Astrocyte (in vitro differentiated cells and primary cell): ENCODE measurements around the gene EDN3. TPM values are rescaled to one million over a fixed set of nuclear protein-coding genes. Genes with fewer than 3 reads are reported as not detected.

Experiments used
- DNase-seq: peaks from one replicate; pipeline ENCODE4 v3.0.0-alpha.2; 2010; ENCODE audit warnings: low read depth
- FAIRE-seq: peaks from 2 replicates; lab custom pipeline; 2011; peaks lifted over from hg19 to GRCh38; lab: Jason Lieb, UNC
- H2AFZ ChIP-seq: 2 replicates; pipeline ENCODE4 v1.6.0; 2012; ENCODE audit warnings: low read depth, low read length, inconsistent platforms
- H3K27ac ChIP-seq: 2 replicates; pipeline ENCODE4 v1.5.1; 2011; ENCODE audit warnings: low read depth, low read length, inconsistent platforms
- H3K27me3 ChIP-seq: 2 replicates; pipeline ENCODE4 v1.6.0; 2011; ENCODE audit warnings: low read length, inconsistent platforms; ENCODE audit not compliant: insufficient read depth
- H3K36me3 ChIP-seq: 2 replicates; pipeline ENCODE4 v1.5.1; 2011; ENCODE audit warnings: low read length, inconsistent platforms; ENCODE audit not compliant: insufficient read depth
- H3K4me1 ChIP-seq: 2 replicates; pipeline ENCODE4 v1.5.1; 2011; ENCODE audit warnings: low read length, inconsistent platforms; ENCODE audit not compliant: insufficient read depth
- H3K4me2 ChIP-seq: 2 replicates; pipeline ENCODE4 v1.6.0; 2012; ENCODE audit warnings: low read length, inconsistent platforms
- H3K4me3 ChIP-seq: 2 replicates; pipeline ENCODE4 v1.5.1; 2011; ENCODE audit warnings: low read depth, mild to moderate bottlenecking, low read length, inconsistent platforms; ENCODE audit not compliant: insufficient read depth
- H3K79me2 ChIP-seq: 2 replicates; pipeline ENCODE4 v1.6.0; 2012; ENCODE audit warnings: mild to moderate bottlenecking, low read length, inconsistent platforms; ENCODE audit not compliant: insufficient read depth
- H3K9ac ChIP-seq: 2 replicates; pipeline ENCODE4 v1.6.0; 2012; ENCODE audit warnings: mild to moderate bottlenecking, low read length, inconsistent platforms
- H3K9me3 ChIP-seq: 2 replicates; pipeline ENCODE4 v1.5.1; 2012; ENCODE audit warnings: low read depth, mild to moderate bottlenecking, low read length, inconsistent platforms; ENCODE audit not compliant: insufficient read depth
- H4K20me1 ChIP-seq: 2 replicates; pipeline ENCODE4 v1.6.0; 2012; ENCODE audit warnings: low read length, inconsistent platforms; ENCODE audit not compliant: insufficient read depth
- H3K27ac Mint-ChIP-seq: one replicate; pipeline ENCODE4 v1.8.0; 2021; ENCODE audit warnings: mild to moderate bottlenecking, mixed read lengths; ENCODE audit not compliant: unreplicated experiment
- H3K27me3 Mint-ChIP-seq: one replicate; pipeline ENCODE4 v1.8.0; 2021; ENCODE audit warnings: low read depth, mixed read lengths; ENCODE audit not compliant: unreplicated experiment
- H3K36me3 Mint-ChIP-seq: one replicate; pipeline ENCODE4 v1.8.0; 2021; ENCODE audit warnings: low read depth, mixed read lengths; ENCODE audit not compliant: unreplicated experiment
- H3K4me1 Mint-ChIP-seq: one replicate; pipeline ENCODE4 v1.8.0; 2021; ENCODE audit warnings: low read depth, mixed read lengths; ENCODE audit not compliant: unreplicated experiment
- H3K4me3 Mint-ChIP-seq: one replicate; pipeline ENCODE4 v1.8.0; 2021; ENCODE audit warnings: mild to moderate bottlenecking, moderate library complexity, mixed read lengths; ENCODE audit not compliant: unreplicated experiment
- H3K9me3 Mint-ChIP-seq: one replicate; pipeline ENCODE4 v1.8.0; 2021; ENCODE audit warnings: mild to moderate bottlenecking, mixed read lengths; ENCODE audit not compliant: unreplicated experiment
- CTCF ChIP-seq: IDR thresholded peaks from 2 replicates; pipeline ENCODE4 v1.5.1; 2011; ENCODE audit warnings: low read depth, mild to moderate bottlenecking, inconsistent platforms, low read length, moderate library complexity; ENCODE audit not compliant: insufficient read depth
- EZH2 ChIP-seq: IDR thresholded peaks from 2 replicates; pipeline ENCODE4 v1.6.1; 2012; ENCODE audit warnings: mild to moderate bottlenecking, low read length, inconsistent platforms; ENCODE audit not compliant: insufficient read depth
- total RNA-seq: library from RNA; stranded (reverse); gene quantifications from 2 replicates; pipeline ENCODE4 v1.2.1, GENCODE V29; 2021

EDN3 gene
- total RNA-seq, 1 donor from 2014 or later, result not detected

GRCh38 chr20:59323731-59324130 lies 23.3 kb downstream of the EDN3 start:
- no peak overlapping the region for H3K4me3 ChIP-seq
- H3K79me2 ChIP-seq, result no peaks in the 10 kb centered on the region
- H3K27me3 ChIP-seq, result no peaks in the 10 kb centered on the region
- DNase-seq, result no peak
- Mint-ChIP-seq H3K27ac (no peak overlapping the region), H3K4me3 (no peak overlapping the region), H3K27me3 (peaks cover 34% of the 10 kb centered on the region), H3K36me3 (no peaks in the 10 kb centered on the region), H3K9me3 (no peaks in the 10 kb centered on the region), H3K4me1 (no peaks in the 10 kb centered on the region)
- no peaks in the 10 kb centered on the region for H3K9me3 ChIP-seq
- no peak overlapping the region for H2AFZ ChIP-seq
- H3K4me1 ChIP-seq, result no peaks in the 10 kb centered on the region
- H3K27ac ChIP-seq, result no peak overlapping the region
- H3K36me3 ChIP-seq, result no peaks in the 10 kb centered on the region
- FAIRE-seq, result no peak
- H3K4me2 ChIP-seq, result no peak overlapping the region
- H4K20me1 ChIP-seq, result no peaks in the 10 kb centered on the region
- TF ChIP-seq CTCF (no peak), EZH2 (no peak)
- H3K9ac ChIP-seq, result no peak overlapping the region

GRCh38 chr20:59324521-59325141 lies 24.2 kb downstream of the EDN3 start:
- no peak overlapping the region for H3K4me3 Mint-ChIP-seq
- Histone ChIP-seq H2AFZ (no peak overlapping the region), H3K36me3 (no peaks in the 10 kb centered on the region), H3K4me1 (no peaks in the 10 kb centered on the region), H3K27ac (no peak overlapping the region), H3K27me3 (no peaks in the 10 kb centered on the region), H3K4me2 (no peak overlapping the region), H3K4me3 (no peak overlapping the region), H3K79me2 (no peaks in the 10 kb centered on the region), H4K20me1 (no peaks in the 10 kb centered on the region), H3K9ac (no peak overlapping the region), H3K9me3 (no peaks in the 10 kb centered on the region)
- no peaks in the 10 kb centered on the region for H3K9me3 Mint-ChIP-seq
- H3K27ac Mint-ChIP-seq, result no peak overlapping the region
- no peaks in the 10 kb centered on the region for H3K4me1 Mint-ChIP-seq
- peaks cover 42% of the 10 kb centered on the region for H3K27me3 Mint-ChIP-seq
- no peak for TF ChIP-seq CTCF
- TF ChIP-seq EZH2, result no peak
- H3K36me3 Mint-ChIP-seq, result no peaks in the 10 kb centered on the region
- FAIRE-seq (no peak), DNase-seq (no peak)

- H3K4me1 Mint-ChIP-seq, result no peaks in the 10 kb centered on the region
- TF ChIP-seq EZH2 (no peak), CTCF (no peak)
- H3K9me3 Mint-ChIP-seq, result no peaks in the 10 kb centered on the region
- no peaks in the 10 kb centered on the region for H4K20me1 ChIP-seq
- H3K4me3 Mint-ChIP-seq, result no peak overlapping the region
- H2AFZ ChIP-seq, result no peak overlapping the region
- H3K36me3 Mint-ChIP-seq, result no peaks in the 10 kb centered on the region
- peaks cover 44% of the 10 kb centered on the region for H3K27me3 Mint-ChIP-seq
- H3K9ac ChIP-seq, result no peak overlapping the region
- no peak overlapping the region for H3K4me2 ChIP-seq
- FAIRE-seq (no peak), DNase-seq (no peak)
- H3K27me3 ChIP-seq, result no peaks in the 10 kb centered on the region
- no peak overlapping the region for H3K27ac ChIP-seq
- H3K9me3 ChIP-seq, result no peaks in the 10 kb centered on the region
- H3K4me3 ChIP-seq, result no peak overlapping the region
- no peaks in the 10 kb centered on the region for H3K4me1 ChIP-seq
- H3K36me3 ChIP-seq, result no peaks in the 10 kb centered on the region
- no peaks in the 10 kb centered on the region for H3K79me2 ChIP-seq
- H3K27ac Mint-ChIP-seq, result no peak overlapping the region
Observed at GRCh38 chr20:59325142-59325523, 24.7 kb downstream of the EDN3 start.
